Stimulated activated CD8-positive, alpha-beta memory T cell treated with anti-CD3 and anti-CD28 coated beads, Interleukin-12 subunit alpha, Interleukin-12 subunit beta, amount 100 ng/mL, for 1 hour (primary cell): ENCODE results near the gene PHF11.
"Not testable (repeated sequence)": the region's sequence is repeated elsewhere in the genome, so short reads cannot be mapped to it uniquely, and the experiment has no call there.

Experiments
- DNase-seq: peaks from one replicate; pipeline ENCODE4 v3.0.0-alpha.2; 2020; ENCODE audit warnings: low read depth

PHF11 gene

DNA sequence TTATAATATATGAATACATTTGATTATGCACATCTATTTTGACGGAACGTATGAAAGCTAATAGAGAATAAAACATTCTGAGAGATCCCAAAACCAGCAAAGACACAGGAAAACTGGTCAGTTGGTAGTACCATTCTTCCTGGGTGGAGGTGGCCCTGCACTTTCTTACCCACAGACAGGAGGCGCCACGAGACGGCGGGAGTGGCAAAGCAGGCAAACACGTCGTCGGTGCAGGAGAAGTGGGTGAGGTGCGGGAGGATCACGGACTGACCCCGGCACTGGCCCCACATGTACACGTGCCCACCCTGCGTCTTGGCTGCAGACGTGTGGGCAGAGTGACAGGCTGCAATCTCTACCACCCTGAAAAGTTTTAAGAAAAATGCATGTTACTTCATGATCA, 53.5 kb downstream of the PHF11 start:
- no peak for DNase-seq

DNA sequence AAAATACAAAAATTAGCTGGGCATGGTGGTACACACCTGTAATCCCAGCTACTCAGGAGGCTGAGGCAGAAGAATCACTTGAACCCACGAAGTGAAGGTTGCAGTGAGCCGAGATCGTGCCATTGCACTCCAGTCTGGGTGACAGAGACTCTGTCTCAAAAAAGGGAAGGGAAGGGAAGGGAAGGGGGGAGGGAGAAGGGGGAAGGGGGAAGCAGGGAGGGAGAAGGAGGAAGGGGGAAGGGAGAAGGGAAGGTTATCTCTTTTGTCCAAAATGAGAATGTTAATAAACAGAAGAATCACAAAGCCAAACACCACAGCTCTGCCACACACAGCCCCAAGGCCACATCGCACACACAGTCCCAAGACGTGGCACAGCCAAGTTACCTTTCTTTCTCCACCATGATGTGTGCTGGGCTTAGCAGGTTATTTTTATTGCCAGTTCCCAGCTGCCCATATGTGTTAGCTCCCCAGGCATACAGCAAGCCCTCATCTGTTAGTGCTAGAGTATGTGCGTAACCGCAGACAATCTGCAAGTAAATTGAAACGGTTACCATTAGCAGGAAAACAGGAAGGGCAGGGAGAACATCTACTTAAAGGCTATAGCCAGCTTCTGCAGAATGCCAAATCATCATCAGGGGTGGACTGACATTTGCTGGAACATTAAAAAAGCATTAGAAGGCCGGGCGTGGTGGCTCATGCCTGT, 55.3 kb downstream of the PHF11 start:
- DNase-seq: no peak

DNA sequence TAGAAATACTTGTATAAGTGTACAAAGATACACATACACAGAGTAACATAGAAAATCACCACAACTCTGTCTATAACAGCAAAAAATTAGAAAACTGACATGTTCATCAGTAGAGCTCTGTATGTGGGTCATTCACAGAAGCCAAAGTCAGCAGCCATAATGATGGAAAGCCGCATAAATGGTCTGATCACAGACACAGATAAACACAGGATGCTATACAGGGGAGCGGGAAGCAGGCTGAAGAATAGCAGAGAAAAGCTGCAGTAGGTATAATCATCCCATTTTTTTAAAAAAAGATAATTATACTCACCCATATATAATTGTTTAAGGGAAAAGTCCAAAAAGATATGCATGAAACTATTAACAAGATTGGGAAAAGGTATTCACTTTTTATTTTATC, 58.1 kb downstream of the PHF11 start:
- no peak for DNase-seq

DNA sequence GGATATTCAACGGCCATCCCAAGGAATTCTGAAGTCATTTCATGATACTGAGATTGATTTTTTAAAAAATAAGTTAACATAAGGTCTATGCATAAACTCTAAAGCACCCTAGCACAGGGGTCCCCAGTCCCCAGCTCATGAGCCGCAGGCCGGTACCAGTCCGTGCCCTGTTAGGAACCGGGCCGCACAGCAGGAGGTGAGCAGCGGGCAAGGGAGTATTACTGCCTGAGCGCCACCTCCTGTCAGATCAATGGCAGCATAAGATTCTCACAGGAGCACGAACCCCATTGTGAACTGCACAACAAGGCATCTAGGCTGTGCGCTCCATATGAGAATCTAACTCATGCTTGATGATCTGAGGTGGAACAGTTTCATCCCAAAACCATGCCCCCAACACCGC, 58.6 kb downstream of the PHF11 start:
- no peak for DNase-seq

DNA sequence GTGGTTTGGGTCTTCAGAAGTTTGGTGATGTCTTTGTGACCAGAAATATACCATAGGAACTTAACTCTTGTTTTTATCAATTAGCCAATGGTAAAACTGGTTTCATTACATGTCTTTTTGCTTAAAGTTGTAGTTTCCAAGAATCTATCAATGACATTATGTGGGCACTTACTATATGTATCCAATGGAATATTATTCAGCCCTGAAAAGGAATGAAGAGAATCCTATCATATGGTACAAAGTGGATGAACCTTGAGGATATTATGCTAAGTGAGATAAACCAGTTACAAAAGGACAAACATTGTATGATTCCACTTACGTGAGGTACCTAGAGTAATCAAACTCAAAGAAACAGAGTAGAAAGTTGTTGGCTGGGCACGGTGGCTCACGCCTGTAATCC, 63.3 kb downstream of the PHF11 start:
- no peak for DNase-seq

DNA sequence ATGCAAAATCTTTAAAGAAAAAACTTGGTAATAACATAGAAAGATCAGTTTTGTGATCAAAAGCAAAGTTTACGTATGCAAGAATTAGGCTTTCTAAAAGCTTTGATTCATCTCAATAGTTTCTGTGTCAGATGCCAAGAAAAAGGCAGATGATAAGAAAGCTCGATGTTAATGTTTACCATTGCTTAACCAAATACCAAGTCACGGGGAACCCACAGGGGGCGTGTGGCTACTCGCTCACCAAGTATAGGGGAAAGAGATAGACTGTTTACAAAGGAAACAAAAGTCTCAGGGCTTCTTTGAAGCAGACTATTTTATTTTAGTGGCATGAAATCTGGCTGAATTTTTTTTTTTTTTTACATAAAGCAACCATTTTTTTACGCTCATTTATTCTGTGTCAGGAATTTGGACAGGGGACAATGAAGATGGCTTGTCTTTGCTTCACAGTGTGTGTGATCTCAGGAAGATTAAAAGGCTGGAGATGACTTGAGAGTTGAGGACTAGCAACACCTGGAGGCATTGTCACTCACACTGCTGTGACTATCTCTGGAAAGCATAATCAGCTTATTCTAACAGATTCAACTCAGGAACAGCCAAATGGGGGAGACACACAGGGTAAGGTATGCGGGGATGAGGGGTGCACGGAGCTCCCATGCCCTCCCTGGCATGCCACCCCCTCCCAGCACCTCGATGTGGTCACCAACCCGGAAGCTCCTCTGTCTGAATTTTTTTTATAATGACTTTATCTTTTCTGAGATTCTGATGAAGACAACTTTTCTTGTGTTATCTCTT, 64.7 kb downstream of the PHF11 start:
- no peak for DNase-seq

DNA sequence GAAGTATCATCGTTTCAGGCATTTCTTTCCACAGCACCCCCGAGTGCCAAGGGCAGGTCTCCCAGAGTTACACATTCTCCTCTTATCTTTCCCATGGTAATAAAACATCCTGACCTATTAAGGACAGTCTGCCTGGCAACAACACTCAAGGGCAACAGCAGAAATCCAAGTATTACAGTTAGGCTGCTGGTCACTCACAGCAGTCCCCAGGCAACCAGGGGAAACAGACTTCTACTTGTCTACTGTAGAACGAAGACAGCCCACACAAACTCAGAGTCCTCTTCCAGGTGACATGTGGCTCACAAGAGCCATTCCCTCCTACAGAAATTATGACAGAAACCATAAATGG, 65.3 kb downstream of the PHF11 start:
- no peak for DNase-seq

DNA sequence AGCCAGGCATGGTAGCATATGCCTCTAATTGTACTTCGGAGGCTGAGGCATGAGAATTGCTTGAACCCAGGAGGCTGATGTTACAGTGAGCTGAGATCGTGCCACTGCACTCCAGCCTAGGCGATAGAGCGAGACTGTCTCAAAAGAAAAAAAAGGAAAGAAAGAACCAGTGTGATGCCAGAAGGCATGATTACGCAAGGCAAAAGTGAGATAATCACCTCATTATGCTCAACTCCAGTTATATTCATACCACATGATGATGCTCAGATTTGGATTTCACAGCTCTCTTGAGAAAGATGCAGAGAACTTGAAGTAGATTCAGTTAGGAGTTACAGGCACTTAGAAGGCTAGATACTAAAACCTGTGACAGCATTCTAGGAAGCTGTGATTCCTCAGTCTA, 67.8 kb downstream of the PHF11 start:
- no peak for DNase-seq

DNA sequence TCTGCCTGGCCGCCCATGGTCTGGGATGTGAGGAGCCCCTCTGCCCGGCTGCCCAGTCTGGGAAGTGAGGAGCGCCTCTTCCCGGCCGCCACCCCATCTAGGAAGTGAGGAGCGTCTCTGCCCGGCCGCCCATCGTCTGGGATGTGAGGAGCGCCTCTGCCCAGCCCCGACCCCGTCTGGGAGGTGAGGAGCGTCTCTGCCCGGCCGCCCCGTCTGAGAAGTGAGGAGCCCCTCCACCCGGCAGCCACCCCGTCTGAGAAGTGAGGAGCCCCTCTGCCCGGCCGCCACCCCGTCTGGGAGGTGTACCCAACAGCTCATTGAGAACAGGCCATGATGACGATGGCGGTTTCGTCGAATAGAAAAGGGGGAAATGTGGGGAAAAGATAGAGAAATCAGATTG, 69.7 kb downstream of the PHF11 start:
- not testable (repeated sequence) for DNase-seq

DNA sequence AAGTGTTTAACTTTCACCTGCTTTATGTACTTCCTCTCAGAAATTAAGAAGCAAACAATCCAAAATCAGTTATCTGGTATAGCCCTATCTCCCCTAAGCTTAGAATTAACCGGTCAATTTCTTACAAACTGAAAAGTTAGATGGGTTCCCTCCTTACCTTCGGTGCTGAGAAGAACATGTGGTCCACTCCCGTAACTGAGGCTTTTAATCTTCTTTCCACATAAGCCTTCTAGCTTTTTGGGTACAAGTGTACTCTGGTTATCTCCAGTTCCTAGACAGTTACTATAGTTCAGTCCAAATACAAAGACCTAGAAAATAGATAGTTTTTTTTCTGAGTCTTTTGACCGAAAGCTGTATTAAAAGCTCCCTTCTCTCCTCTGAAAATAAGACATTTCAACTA, 70.7 kb downstream of the PHF11 start:
- DNase-seq: no peak

DNA sequence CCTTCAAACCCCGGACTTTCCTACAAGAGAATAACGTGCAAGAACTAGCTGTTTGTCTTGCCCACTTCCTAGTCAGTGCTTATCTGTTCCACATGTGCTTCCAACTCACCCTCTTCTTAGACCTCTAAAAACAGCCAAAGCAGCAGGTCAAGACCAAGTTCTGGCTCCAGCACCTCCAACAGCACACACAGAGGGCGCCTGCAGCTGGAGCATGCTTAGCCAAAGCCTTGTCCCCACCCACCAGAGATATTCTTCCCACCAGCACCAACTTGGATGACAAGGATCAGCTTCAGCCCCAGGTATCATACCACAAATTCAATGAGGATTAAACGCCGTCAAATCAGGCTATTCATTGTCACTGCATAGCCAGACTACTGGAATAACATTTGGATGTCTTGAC, 71.7 kb downstream of the PHF11 start:
- DNase-seq: no peak

DNA sequence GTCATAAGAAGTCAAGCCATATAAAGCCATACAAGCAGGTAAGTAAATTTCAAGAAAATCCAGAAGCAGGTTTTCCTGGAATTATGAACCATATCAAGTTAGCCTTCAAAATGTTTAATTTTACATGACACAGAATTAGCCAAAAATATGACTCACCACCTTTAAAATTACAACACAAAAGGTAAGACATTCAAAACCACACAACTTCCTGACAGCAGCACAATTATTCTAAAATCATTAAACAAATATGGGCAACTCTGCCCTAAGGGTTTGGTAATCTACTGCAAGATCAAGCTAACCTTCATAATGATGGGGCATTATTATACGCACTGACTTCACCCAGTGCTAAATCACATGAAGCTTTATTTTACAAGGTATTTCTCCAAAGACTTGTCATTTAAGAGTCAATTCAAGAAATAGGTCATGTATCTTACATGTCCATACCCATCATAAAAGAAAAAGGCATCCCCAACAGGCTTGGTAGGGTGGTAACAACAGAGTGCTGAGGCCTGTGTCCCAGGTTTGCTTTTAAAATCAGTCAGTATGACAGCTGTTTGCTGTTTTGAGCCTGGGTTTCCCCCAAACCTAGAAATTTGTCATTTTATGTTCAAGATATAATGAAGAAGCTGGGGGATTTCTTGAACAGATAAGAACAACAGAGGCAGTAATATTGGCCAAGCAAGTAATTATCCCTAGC, 74.4 kb downstream of the PHF11 start:
- no peak for DNase-seq

DNA sequence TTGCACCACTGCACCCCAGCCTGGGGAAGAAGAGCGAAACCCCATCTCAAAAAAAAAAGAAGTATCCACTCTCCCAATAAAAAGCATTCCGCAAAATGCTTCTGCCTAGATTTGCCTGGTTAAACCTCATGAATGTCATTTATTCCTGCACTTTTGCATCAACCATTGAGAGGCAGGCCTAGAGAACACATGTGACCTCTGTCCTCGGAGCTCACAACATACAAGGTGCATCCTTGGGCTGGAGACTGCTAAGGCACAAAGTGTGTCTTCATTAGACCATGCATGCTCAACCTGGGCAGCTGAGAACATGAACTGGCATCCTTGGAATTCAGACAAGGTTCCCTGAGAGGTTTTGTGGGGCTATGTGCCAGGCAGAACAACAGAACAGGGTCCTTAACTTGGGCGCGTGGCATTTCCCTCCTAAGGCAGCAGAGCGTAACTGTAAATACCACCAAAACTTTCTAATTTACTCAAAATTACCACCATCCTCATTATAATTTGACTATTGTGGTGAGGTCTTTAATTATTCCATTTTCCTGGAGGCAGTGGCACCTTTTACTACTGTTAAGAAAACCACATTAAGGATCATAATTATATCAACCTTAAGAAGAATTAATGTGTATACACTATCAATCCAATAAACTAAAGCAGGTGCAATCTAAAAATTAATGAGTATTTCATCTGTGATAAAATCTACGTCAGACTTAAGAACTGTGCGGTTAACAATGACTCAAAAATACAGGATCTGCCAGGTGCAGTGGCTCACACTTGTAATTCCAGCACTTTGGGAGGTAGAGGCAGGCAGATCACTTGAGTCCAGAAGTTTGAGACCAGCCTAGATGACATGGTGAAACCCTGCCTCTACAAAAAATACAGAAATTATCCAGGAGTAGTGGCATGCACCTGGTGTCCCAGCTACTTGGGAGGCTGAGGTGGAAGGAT, 75.8 kb downstream of the PHF11 start:
- no peak for DNase-seq
